GM13977 (cell line): Measurements from ENCODE around the gene TNRC6A.

Experiments used
- DNase-seq: peaks from one replicate; pipeline ENCODE4 v3.0.0; 2012; ENCODE audit warnings: low spot score
- in situ Hi-C: fragments of 300-500 bp; cut with MboI; formaldehyde crosslinking; loops from one replicate; pipeline ENCODE4 v1.12.0; 2022; ENCODE audit warnings: low sequenced_read_pairs, low pct_unique_long_range_greater_than_20kb, mixed read lengths, inconsistent platforms; ENCODE audit not compliant: unreplicated experiment
- TF ChIP-seq, protein P1 (sequence below): IDR thresholded peaks from 2 replicates; pipeline ENCODE4 v1.5.1; 2012; ENCODE audit warnings: mild to moderate bottlenecking, control low read depth; ENCODE audit not compliant: insufficient read depth; ENCODE audit errors: extremely low read depth, missing control alignments

The TNRC6A gene

DNA sequence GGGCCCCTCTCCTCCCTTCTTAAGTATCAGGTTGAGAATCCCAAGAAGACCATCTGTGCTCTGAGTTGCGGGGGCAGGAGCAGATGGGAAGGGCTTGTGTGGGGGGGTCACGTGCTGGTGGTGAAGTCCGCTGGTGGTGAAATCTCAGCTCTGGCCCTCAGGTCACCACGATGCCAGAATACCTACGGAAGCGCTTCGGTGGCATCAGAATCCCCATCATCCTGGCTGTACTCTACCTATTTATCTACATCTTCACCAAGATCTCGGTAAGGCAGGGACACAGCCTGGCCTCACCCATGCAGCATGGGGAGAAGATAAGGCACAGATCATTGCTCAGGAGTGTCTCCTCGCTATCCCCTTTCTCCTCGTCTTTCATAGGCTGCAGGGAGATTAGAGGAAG is 146.0 kb downstream of the TNRC6A start:
- TF ChIP-seq, protein P1, sequence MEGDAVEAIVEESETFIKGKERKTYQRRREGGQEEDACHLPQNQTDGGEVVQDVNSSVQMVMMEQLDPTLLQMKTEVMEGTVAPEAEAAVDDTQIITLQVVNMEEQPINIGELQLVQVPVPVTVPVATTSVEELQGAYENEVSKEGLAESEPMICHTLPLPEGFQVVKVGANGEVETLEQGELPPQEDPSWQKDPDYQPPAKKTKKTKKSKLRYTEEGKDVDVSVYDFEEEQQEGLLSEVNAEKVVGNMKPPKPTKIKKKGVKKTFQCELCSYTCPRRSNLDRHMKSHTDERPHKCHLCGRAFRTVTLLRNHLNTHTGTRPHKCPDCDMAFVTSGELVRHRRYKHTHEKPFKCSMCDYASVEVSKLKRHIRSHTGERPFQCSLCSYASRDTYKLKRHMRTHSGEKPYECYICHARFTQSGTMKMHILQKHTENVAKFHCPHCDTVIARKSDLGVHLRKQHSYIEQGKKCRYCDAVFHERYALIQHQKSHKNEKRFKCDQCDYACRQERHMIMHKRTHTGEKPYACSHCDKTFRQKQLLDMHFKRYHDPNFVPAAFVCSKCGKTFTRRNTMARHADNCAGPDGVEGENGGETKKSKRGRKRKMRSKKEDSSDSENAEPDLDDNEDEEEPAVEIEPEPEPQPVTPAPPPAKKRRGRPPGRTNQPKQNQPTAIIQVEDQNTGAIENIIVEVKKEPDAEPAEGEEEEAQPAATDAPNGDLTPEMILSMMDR: no peak
- in situ Hi-C loops: no loop called here
- DNase-seq: no peak
